Measurements from ENCODE around the gene INAVA. TPM values are rescaled to one million over a fixed set of nuclear protein-coding genes. Genes with fewer than 3 reads are reported as not detected.

Gene INAVA
- total and polyA plus RNA-seq, 2 of the 13 experiments (the other 11 are each of a cell fraction or from before 2014, with no cell fraction given), result 6.0 to 13.5 TPM

- no peak for TF ChIP-seq ZNF382 (CRISPR knock-in tag; IDR thresholded peaks at IDR 0.05; ENCODE audit: borderline replicate concordance)
- TF ChIP-seq RXRB (CRISPR knock-in tag; IDR thresholded peaks at IDR 0.05; ENCODE audit: borderline replicate concordance), result peak; percentile 45; the same call in 1 of the 2 replicates
- peak; percentile 99 for TF ChIP-seq ZNF281 (CRISPR knock-in tag; IDR thresholded peaks at IDR 0.05; ENCODE audit: borderline replicate concordance)
- TF ChIP-seq ZNF580 (CRISPR knock-in tag; IDR thresholded peaks at IDR 0.05; ENCODE audit: borderline replicate concordance, low read depth), result no peak
- TF ChIP-seq TFDP2 (CRISPR knock-in tag; IDR thresholded peaks at IDR 0.05), result no peak
- TF ChIP-seq ZNF264 (CRISPR knock-in tag; IDR thresholded peaks at IDR 0.05), result 0 out of 2 replicates have a peak, but pooled peaks have one; percentile 22
- no peak for TF ChIP-seq ZNF552 (CRISPR knock-in tag; IDR thresholded peaks at IDR 0.05; ENCODE audit: borderline replicate concordance)
- 0 out of 2 replicates have a peak, but pooled peaks have one; percentile 6 for TF ChIP-seq PCBP1 (IDR thresholded peaks at IDR 0.05; ENCODE audit: borderline replicate concordance, low read depth, low read length)
- TF ChIP-seq ZBED4 (CRISPR knock-in tag; IDR thresholded peaks at IDR 0.05; ENCODE audit: borderline replicate concordance), result no peak
- no peak for TF ChIP-seq ZSCAN20 (CRISPR knock-in tag; IDR thresholded peaks at IDR 0.05; ENCODE audit: borderline replicate concordance)
- TF ChIP-seq ZNF749 (CRISPR knock-in tag; IDR thresholded peaks at IDR 0.05; ENCODE audit: borderline replicate concordance), result no peak; the same call in 1 of the 2 replicates
- peak in 1 of 2 experiments; percentile 69; a peak in 1 of 4 replicates for TF ChIP-seq EP300 (IDR thresholded peaks at IDR 0.05; ENCODE audit: low read depth in 2 of 2, low read length in 2 of 2)
- peak; percentile 79 for TF ChIP-seq EP300 (CRISPR knock-in tag; IDR thresholded peaks at IDR 0.05; ENCODE audit: borderline replicate concordance)
- no peak for TF ChIP-seq CHD2 (IDR thresholded peaks at IDR 0.05; ENCODE audit: low read depth, low read length)
- no peak for TF ChIP-seq NFKBIZ (CRISPR knock-in tag; IDR thresholded peaks at IDR 0.05)
- peak; percentile 71; the same call in 1 of the 2 replicates for TF ChIP-seq MTA1 (CRISPR knock-in tag; IDR thresholded peaks at IDR 0.05; ENCODE audit: borderline replicate concordance)
- 0 out of 2 replicates have a peak, but pooled peaks have one; percentile 16 for TF ChIP-seq KAT8 (CRISPR knock-in tag; IDR thresholded peaks at IDR 0.05)
- TF ChIP-seq EEA1 (CRISPR knock-in tag; IDR thresholded peaks at IDR 0.05; ENCODE audit: borderline replicate concordance), result no peak
- TF ChIP-seq ZNF781 (CRISPR knock-in tag; IDR thresholded peaks at IDR 0.05; ENCODE audit: borderline replicate concordance, not compliant biosample characterization), result no peak
- TF ChIP-seq THYN1 (CRISPR knock-in tag; IDR thresholded peaks at IDR 0.05; ENCODE audit: borderline replicate concordance, low read depth), result no peak
- TF ChIP-seq ZNF143 (CRISPR knock-in tag; IDR thresholded peaks at IDR 0.05), result no peak
- no peak for TF ChIP-seq ZNF550 (CRISPR knock-in tag; IDR thresholded peaks at IDR 0.05; ENCODE audit: borderline replicate concordance)
Observed at GRCh38 chr1:200891774-200892157, 2.9 kb upstream of the INAVA start (continued).
